Pancreas (tissue), 10 donors: ENCODE results near the gene MAP2K7. TPM values are rescaled to one million over a fixed set of nuclear protein-coding genes. Genes with fewer than 3 reads are reported as not detected.

ENCODE experiments used
- ATAC-seq, 4 donors: fragments of 200-7000 bp; cut with Tn5 transposase; one replicate each; pipeline versions ENCODE4 v1.8.0 to v1.9.1; 2020; ENCODE audit warnings: mild to moderate bottlenecking in 4 of 4, moderate library complexity in 4 of 4
- DNase-seq, 6 donors: peaks; one replicate each; pipeline ENCODE4 v3.0.0-alpha.2; 2020
- FAIRE-seq: peaks from 2 replicates; lab custom pipeline; 2012; peaks lifted over from hg19 to GRCh38; lab: Jason Lieb, UNC
- H3K27ac ChIP-seq, 4 donors: fragments of 200-600 bp; sonication (generic); 1 replicate in 3 of 4; 2 replicates in 1 of 4; pipeline versions ENCODE4 v1.5.0 to v1.8.0; 2020
- H3K27me3 ChIP-seq, 4 donors: fragments of 200-600 bp; one replicate each; pipeline ENCODE4 v1.8.0; 2021
- H3K36me3 ChIP-seq, 3 donors: fragments of 200-600 bp; sonication (generic) in 1 of 3; one replicate each; pipeline versions ENCODE4 v1.5.0 to v1.8.0; 2020 to 2021
- H3K4me1 ChIP-seq, 3 donors: fragments of 200-600 bp; one replicate each; pipeline ENCODE4 v1.8.0; 2021
- H3K4me3 ChIP-seq, 4 donors: fragments of 200-600 bp; sonication (generic) in 2 of 4; one replicate each; pipeline versions ENCODE4 v1.5.0 to v1.8.0; 2020 to 2021
- H3K9me3 ChIP-seq, 4 donors: fragments of 200-600 bp; one replicate each; pipeline ENCODE4 v1.8.0; 2021
- CTCF ChIP-seq, 4 donors: fragments of 200-600 bp; sonication (generic) in 3 of 4; IDR thresholded peaks; one replicate each; pipeline versions ENCODE4 v1.5.0 to v1.8.0; 2021; ENCODE audit warnings: antibody characterized with exemption in 4 of 4
- WGBS, 2 donors: extraction: QIAGEN DNeasy Blood & Tissue Kit; methylation state at CpG; one replicate each; pipeline ENCODE4 v1.1.7; 2013; 5-methylcytosine and 5-hydroxymethylcytosine counted together
- intact Hi-C, 3 donors: fragments of 100-400 bp; cut with DNase I; formaldehyde crosslinking; loops; one replicate each; pipeline versions ENCODE4 v1.11.1 to v1.14.2; 2022
- polyA plus RNA-seq, 2 donors: library from polyadenylated mRNA; stranded (reverse); fragments of 200-250 nt; gene quantifications; one replicate each; pipeline ENCODE4 v1.2.3, GENCODE V29; 2013
- total RNA-seq, 6 donors: library from RNA; stranded (reverse); fragmentation: NEBNext Ultra II Directional in 4 of 6; extraction: Animal tissue kit (Norgen Biotek cat#: 25700) in 4 of 6; gene quantifications; one replicate each; pipeline versions ENCODE4 v1.2.1 to v1.2.4, GENCODE V29; 2021 to 2023
- donor health status: healthy with polysubstance abuse.
- donor health status: DM: no; HTN: no; CAD: no; lungs with moderate emphysema.
- donor health status: DM: no; HTN: no; CAD: no.
- donor health status: control.
- donor health status: control.
- donor health status: Bipolar disorder and iron deficiency.
- donor health status: DM: yes; HTN: yes; CAD: no.
- donor health status: DM: no; HTN: no; CAD: no.
- donor health status: DM: no; HTN: no; CAD: no.
- donor health status: DM: yes; HTN: yes; CAD: no.

Gene MAP2K7
- total RNA-seq (10 to 100 TPM; 13.9 to 21.0 (median 16.1) TPM), polyA plus RNA-seq (10 to 100 TPM; 21.6 to 45.3 TPM)

GRCh38 chr19:7903244-7904073, at the start of gene MAP2K7:
Gene MAP2K7, plus strand, starts transcription at chr19:7903877. Its CDS starts 68 bp downstream, at chr19:7903945.
- peak; percentile 87 to 93 (median 90) for ATAC-seq
- TF ChIP-seq CTCF (IDR thresholded peaks at IDR 0.05) = peak in 2 of 4 donors; percentile 20 to 21
- H3K27me3 ChIP-seq = no peaks in the 10 kb centered on the region
- 0 to 1% methylated on average over 72 to 89 of the region's 89 CpGs for WGBS, 2 donors
- no peaks in the 10 kb centered on the region for H3K9me3 ChIP-seq
- peaks cover 3 to 14% (median 10%) of the 10 kb centered on the region in 3 donors for H3K4me1 ChIP-seq
- DNase-seq = peak; percentile 99 to 100 (median 100)
- H3K4me3 ChIP-seq = peak within 1 kb of the TSS; percentile 53 to 93 (median 82)
- intact Hi-C loops = no loop called here
- peak; percentile 83 for FAIRE-seq
- peak within 1 kb of the TSS; percentile 63 to 89 (median 83) for H3K27ac ChIP-seq
- H3K36me3 ChIP-seq = no peaks in the 10 kb centered on the region

DNA sequence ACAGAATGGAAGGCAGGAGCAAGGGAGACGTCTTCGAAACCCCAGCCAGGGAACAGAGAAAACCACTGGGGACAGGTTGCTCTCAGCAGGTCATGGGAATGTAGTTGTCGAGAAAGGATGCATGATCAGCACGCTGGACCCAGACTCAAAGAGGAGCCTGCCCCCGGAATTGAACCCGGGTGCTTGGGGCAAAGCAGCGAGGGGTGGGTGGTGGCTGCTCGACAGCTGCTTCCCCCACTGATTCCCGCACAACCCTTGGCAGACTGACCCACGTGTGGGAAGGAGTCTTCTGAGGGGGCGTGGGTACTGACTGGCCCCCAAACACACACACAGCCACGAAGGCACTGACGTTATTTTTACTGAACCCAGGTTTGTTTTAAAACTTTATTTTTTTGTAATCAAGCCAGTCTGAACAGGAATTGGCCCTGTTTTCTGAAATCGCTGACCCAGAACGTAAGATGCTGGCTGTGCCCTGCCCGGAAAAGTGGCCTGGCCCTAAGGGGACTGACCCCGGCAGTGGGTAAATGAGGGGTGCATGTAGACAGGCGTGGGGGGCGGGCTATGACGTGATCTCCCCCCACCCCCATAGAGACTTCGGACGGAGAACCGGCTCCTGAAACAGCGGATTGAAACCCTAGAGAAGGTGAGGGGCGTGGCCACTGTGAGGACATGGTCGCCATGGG, 48.1 kb upstream of the MAP2K7 start:
- H3K9me3 ChIP-seq = no peaks in the 10 kb centered on the region
- FAIRE-seq (no peak), ATAC-seq (no peak), DNase-seq (peak in 1 of 6 donors; percentile 13)
- H3K4me3 ChIP-seq = no peak overlapping the region
- WGBS, 2 donors = 88 to 92% methylated on average over 26 of the region's 26 CpGs
- H3K27me3 ChIP-seq = no peaks in the 10 kb centered on the region
- no peak overlapping the region for H3K27ac ChIP-seq
- intact Hi-C loops = loop anchor here in 1 of 3 donors (10.0 kb wide), 1 partner anchor 69 kb away; the partner anchor contains the start of genes CTXN1 and SNAPC2
- H3K4me1 ChIP-seq = peaks cover 4 to 5% (median 5%) of the 10 kb centered on the region in 3 donors
- no peaks in the 10 kb centered on the region for H3K36me3 ChIP-seq
- TF ChIP-seq CTCF (IDR thresholded peaks at IDR 0.05) = no peak

GRCh38 chr19:7856109-7856591, 47.5 kb upstream of the MAP2K7 start:
- no peak overlapping the region for H3K27ac ChIP-seq
- no peak overlapping the region for H3K4me3 ChIP-seq
- 88 to 94% methylated on average over 16 of the region's 16 CpGs for WGBS, 2 donors
- H3K36me3 ChIP-seq = no peaks in the 10 kb centered on the region
- H3K4me1 ChIP-seq = peaks cover 4 to 5% (median 5%) of the 10 kb centered on the region in 3 donors
- ATAC-seq (no peak), FAIRE-seq (no peak), DNase-seq (no peak)
- no peaks in the 10 kb centered on the region for H3K27me3 ChIP-seq
- TF ChIP-seq CTCF (IDR thresholded peaks at IDR 0.05) = no peak
- intact Hi-C loops = loop anchor here in 1 of 3 donors (10.0 kb wide), 1 partner anchor 69 kb away; the partner anchor contains the start of genes CTXN1 and SNAPC2
- H3K9me3 ChIP-seq = no peaks in the 10 kb centered on the region

DNA sequence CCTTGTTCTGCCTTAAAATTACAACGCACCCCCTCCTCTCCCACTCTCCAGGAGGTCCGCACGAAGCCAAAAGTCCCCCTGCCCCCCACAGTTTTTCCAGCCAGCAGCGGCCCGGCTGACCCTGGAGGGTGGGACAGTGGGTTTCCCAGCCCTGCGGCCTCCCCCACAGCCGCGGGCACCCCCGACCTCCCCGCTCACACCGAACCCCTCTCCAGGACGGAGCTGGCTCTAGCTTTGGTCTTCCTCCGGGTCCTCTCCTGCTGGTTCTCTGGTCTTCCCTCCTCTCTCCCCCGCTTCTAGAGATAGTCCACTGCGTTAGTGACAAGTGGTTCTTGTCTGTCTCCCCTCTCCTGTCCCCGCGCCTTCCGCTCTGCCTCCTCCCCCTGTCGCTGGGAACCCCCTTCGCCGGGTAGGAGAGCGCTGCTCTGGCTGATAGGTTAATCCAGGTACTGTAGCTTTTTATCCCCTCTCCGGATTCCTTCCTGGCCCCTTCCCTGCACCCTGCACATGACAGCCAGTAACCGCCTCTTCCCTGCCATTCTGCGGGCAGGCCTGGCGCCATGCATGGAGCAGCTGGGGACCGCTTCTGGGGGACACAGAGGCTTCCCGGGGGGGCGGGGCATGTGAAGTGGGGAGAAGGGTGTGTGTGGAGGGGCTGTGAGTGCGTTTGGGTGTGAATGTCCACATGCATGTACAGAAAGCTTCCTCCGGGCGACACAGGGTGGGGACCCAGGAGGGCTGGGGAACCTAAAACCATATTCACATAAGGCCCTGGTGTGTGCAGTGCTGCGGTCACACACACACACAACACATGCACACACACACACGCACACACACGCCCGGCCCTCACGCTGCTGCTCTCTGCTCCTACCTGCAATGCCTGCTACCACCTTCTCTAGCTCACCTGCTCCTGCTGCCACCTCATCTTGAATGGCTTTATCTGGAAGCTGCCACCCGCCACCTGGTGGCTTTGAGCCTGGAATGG, 46.7 kb upstream of the MAP2K7 start:
- FAIRE-seq (no peak), DNase-seq (peak in 1 of 6 donors; percentile 10), ATAC-seq (no peak)
- H3K4me1 ChIP-seq = peaks cover 4 to 5% (median 5%) of the 10 kb centered on the region in 3 donors
- H3K4me3 ChIP-seq = no peak overlapping the region
- no peaks in the 10 kb centered on the region for H3K27me3 ChIP-seq
- no peak overlapping the region for H3K27ac ChIP-seq
- no peaks in the 10 kb centered on the region for H3K9me3 ChIP-seq
- H3K36me3 ChIP-seq = no peaks in the 10 kb centered on the region
- TF ChIP-seq CTCF (IDR thresholded peaks at IDR 0.05) = no peak
- WGBS, 2 donors = 86% methylated on average over 38 of the region's 38 CpGs
- intact Hi-C loops = loop anchor here in 1 of 3 donors (10.0 kb wide), 1 partner anchor 68 kb away; the partner anchor contains the start of genes CTXN1 and SNAPC2
